CD4-positive, alpha-beta T cell treated with Interleukin-17A for 1 hour (primary cell): ENCODE measurements around the gene KCTD6.

Experiments used
- DNase-seq: peaks from one replicate; pipeline ENCODE4 v3.0.0-alpha.2; 2020

KCTD6 gene

GRCh38 chr3:58487140-58487886 is 4.6 kb upstream of the KCTD6 start:
- no peak for DNase-seq

GRCh38 chr3:58488967-58489366 is 2.9 kb upstream of the KCTD6 start:
- no peak for DNase-seq

DNA sequence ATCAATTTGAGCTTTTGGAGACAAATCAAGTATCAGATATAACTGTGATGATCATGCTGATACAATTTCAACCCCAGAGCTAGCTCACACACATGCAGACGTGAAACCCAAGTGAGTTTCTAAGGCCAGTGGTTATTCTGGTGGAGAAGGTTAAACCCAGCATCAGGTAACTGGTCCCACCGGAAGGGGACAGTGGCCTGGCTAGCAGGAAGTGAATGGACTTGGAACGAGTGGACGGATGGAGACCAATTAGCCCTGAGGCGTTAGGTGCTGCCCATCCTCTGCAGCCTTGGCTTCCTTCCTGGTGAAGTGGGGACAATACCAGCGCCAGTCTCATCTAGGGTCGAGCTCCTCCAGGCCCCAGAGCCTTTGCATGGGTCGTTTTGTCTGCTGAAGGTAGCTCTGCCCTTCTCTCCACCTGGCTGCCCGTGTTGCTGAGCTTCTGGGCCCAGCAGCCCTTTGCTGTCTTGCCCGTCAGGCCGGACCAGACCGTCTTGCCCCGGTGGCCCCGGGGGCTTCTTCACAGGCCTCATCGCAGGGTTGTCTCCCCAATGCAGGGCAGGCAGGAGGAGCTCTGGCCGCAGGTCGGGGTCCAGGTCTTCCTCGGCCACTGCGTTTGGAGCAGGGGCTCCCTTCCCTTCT is 915 bp upstream of the KCTD6 start:
- DNase-seq: no peak

GRCh38 chr3:58492494-58492905 is 604 bp downstream of the KCTD6 start:
- DNase-seq: peak; percentile 30

GRCh38 chr3:58494107-58494506 is 2.2 kb downstream of the KCTD6 start:
- no peak for DNase-seq

- no peak for DNase-seq
Observed at GRCh38 chr3:58495101-58495500, 3.2 kb downstream of the KCTD6 start.

- no peak for DNase-seq
Observed at GRCh38 chr3:58496206-58496857, 4.4 kb downstream of the KCTD6 start.

DNA sequence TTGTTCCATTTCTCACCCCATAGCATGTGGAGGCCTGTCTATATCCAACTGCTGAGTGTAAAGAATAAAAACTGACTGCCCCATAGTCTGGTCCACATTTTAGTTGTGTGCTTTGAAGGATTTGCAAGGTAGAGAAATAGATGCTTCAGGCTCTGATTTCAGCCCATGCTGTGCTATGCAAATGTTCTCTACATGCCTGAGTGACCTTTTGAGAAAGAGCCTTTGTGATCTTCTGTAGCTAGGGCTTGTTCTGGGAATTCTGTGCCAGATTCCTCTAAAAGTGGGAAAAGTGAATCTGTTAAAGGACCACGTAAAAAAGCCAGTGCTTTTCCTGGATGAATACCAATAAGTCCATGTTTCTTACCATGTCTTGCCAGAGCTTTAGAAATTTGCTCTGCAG is 5.2 kb downstream of the KCTD6 start:
- no peak for DNase-seq

- DNase-seq: no peak
Observed at GRCh38 chr3:58502872-58503271, 11.0 kb downstream of the KCTD6 start.

DNA sequence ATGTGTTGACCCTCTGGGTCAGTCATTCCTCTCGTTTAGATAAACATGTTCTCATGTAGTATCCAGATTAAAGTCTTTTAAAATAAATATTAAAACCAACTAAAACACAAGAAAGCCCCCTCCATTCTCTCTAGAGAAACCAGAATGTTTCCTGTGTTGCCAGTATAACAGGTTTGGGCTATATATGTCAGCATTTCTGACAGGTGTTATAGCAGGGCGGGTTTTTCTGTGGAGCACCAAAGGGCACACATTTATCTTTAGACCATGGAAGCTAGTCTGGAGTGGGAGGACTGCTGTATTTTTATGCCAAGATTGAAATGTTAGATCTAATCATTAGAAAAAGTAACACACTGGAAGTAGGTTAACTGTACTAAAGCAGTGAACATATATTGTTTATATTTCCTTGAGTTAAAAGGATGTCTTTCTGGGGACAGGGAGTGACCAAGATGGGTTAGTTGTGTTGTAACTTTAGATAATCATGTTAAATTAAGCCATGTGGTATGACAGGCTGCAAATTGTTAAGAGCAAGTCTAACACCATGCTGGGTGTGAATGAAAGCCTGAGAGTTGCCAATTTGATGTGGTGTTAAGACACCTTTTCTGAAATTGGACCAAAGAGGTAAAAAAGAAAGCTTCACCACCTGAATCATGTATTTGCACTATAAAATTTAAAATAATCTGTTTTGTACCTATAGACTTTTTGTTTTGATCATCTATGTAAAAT is 15.6 kb downstream of the KCTD6 start:
- DNase-seq: no peak

- no peak for DNase-seq
Observed at GRCh38 chr3:58508437-58508836, 16.5 kb downstream of the KCTD6 start.

DNA sequence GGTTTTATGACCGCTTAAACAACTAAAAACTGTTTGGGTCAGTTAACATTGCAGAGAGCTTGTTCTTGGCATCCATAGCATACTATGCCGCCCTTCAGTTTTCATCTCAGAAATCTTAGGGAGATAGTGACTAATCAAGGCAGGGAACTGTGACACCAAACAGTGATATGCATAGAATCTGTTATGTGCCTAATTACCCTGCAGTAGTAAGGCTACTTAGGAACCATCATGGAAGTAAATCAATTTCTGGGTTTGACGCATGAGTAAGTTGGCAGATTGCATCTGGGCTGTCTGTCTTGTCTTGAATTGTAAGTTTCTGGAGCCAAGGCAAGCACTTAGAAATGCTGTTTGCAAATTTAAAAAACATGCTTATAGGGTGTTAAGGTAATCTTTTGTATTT is 22.5 kb downstream of the KCTD6 start:
- DNase-seq: no peak

GRCh38 chr3:58518291-58518789 is 26.4 kb downstream of the KCTD6 start:
- no peak for DNase-seq

DNA sequence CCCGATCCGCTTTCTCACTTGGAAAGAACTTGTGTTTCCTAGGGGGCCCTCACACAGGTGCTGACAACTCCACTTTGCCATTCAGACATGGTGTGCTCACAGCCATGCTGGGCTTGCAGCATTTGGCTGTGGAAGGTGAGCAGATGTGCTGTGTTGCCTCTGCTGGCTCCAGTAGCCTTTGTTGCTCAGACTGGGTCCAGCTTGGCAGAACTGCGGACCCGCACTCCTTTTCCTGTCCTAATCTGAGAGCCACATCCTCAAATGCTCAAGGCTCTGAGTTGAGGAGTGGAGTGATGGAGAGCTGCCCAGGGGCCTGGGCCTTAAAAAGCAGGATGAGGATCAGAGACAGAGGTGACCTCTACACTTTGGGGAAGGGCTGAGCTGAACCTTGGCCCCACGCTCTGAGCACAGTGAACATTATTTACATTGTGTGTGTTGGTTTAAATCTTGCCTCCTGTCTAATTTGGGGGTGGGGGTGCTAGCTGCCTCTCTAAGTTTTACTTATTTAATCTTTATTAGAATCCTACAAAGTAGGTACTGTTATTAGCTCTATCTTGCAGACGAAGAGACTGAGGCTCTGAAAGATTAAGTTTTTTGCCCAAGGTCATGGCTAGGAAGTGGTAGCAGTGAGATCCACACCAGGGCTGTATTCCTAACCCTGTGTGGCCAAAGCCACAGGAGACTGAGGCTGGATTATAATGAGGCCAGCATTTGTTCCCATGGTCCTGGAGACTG is 27.9 kb downstream of the KCTD6 start:
- no peak for DNase-seq

GRCh38 chr3:58520403-58521335 is 28.8 kb downstream of the KCTD6 start:
- no peak for DNase-seq

DNA sequence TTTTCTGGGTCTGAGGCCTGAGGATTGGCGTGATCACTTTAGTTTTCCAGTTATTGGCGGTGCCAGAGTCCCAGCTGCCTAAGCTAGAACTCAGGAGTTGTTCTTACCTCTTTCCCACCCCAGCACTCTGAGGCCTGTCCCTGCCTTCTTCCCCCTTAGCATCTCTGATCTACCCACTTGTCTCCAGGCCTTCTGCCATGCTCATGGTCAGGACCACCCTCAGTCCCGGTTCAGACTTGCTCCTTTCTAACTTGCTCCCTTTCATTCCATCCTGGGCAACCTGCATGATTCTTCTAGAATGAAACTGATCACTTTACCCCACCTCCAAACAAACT is 29.4 kb downstream of the KCTD6 start:
- DNase-seq: no peak

DNA sequence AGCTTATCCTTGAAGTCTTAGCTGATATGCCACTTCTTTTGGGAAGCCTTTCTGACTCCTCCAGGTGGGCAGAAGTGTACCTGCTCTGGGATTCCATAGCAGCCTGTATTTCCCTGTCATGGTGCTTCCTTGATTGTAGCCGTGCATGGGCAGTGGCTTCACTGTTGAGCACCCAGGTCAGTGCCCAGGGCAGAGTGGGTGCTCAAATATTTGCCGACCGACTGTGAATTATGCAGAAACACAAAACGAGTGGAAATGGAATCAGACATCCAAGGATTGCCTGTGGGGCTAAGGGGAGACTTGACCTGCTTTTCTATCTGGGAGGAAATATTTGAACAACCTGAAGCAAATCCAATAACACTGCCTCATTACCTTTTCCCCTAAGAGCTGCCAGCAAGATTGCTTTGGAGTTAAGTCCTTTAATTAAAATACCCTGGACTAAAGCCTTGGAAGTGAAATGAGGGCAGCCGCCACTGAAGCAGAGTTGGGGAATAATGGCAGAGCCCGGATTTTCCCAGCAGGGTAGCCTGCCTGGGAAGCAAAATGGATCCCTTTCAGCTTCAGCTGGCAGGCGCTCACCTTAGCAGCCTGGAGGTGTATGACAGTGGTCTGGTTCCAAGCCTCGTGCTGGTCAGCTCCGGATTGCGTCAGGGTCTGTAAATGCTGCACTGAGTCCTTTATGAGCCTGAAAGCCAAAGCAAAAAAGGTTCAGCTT is 30.2 kb downstream of the KCTD6 start:
- DNase-seq: no peak

GRCh38 chr3:58522759-58523425 is 31.0 kb downstream of the KCTD6 start:
- DNase-seq: no peak

GRCh38 chr3:58524326-58524888 is 32.5 kb downstream of the KCTD6 start:
- DNase-seq: no peak

DNA sequence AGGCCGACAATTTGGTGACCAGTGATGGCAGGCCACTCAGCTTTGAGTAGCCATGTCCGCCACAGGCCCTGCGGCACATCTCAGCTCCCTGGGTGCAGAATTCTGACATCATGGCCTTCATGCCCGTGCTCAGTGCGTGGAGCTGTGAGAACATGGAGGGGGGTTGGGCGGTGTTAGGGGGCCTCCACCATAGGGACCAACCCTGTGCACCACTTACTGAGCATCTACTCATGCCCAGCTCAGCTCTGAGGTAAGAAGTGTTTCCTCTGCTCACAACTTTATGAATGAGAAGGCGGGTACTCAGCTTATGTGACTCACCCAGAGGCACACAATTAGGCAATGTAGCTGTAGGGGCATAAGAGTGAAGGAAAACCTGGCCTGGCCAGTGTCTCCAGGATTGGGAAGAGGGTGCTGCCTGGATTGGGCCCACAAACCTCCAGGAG is 34.6 kb downstream of the KCTD6 start:
- DNase-seq: no peak
